ENCODE measurements around the gene UGT1A4. TPM values are rescaled to one million over a fixed set of nuclear protein-coding genes. Genes with fewer than 3 reads are reported as not detected.
"Not testable (repeated sequence)": the region's sequence is repeated elsewhere in the genome, so short reads cannot be mapped to it uniquely, and the experiment has no call there.

Gene UGT1A4
- total and polyA plus RNA-seq, 2 donors (not counting 1 experiment from before 2014, with no cell fraction given), result not detected

- Histone ChIP-seq H3K9ac (ENCODE audit: insufficient read depth, low read length) (no peak overlapping the region), H3K4me2 (ENCODE audit: extremely low read depth, insufficient read depth, low read length) (no peak overlapping the region), H2AFZ (ENCODE audit: low read length) (no peak overlapping the region), H3K4me1 (ENCODE audit: control insufficient read depth, extremely low read depth, insufficient read depth, low read length) (no peaks in the 10 kb centered on the region), H4K20me1 (ENCODE audit: control insufficient read depth, extremely low read depth, insufficient read depth, low read length) (no peaks in the 10 kb centered on the region), H3K79me2 (ENCODE audit: control insufficient read depth, insufficient read depth, low read length) (no peaks in the 10 kb centered on the region), H3K27ac (ENCODE audit: insufficient read depth, low read length) (no peak overlapping the region), H3K36me3 (ENCODE audit: control insufficient read depth, insufficient read depth, low read length) (no peaks in the 10 kb centered on the region), H3K27me3 (ENCODE audit: control insufficient read depth, insufficient read depth, low read length) (no peaks in the 10 kb centered on the region), H3K4me3 (replicated peaks in 1 of 4; ENCODE audit: control extremely low read depth in 1 of 4, insufficient read depth in 1 of 4, low read depth in 3 of 4, low read length in 4 of 4) (no peak overlapping the region), H3K9me3 (ENCODE audit: control insufficient read depth, insufficient read depth, low read depth, low read length) (no peaks in the 10 kb centered on the region)
- TF ChIP-seq EZH2 (IDR thresholded peaks at IDR 0.05; ENCODE audit: low read length, missing control alignments) (no peak), CTCF (conservative IDR thresholded peaks at IDR 0.05 in 1 of 2, IDR thresholded peaks at IDR 0.05 in 1 of 2; ENCODE audit: low read depth in 1 of 2, low read length in 2 of 2) (no peak)
- no peak for DNase-seq (ENCODE audit: low read depth in 2 of 2)
These were observed 22.3 kb downstream of the UGT1A4 start for GRCh38 chr2:233740870-233741269.

- H3K4me3 ChIP-seq (replicated peaks in 1 of 4; ENCODE audit: control extremely low read depth in 1 of 4, insufficient read depth in 1 of 4, low read depth in 3 of 4, low read length in 4 of 4), result no peak overlapping the region
- H3K9me3 ChIP-seq (ENCODE audit: control insufficient read depth, insufficient read depth, low read depth, low read length), result no peaks in the 10 kb centered on the region
- no peak overlapping the region for H3K27ac ChIP-seq (ENCODE audit: insufficient read depth, low read length)
- no peaks in the 10 kb centered on the region for H3K4me1 ChIP-seq (ENCODE audit: control insufficient read depth, extremely low read depth, insufficient read depth, low read length)
- no peaks in the 10 kb centered on the region for H3K36me3 ChIP-seq (ENCODE audit: control insufficient read depth, insufficient read depth, low read length)
- no peak overlapping the region for H3K4me2 ChIP-seq (ENCODE audit: extremely low read depth, insufficient read depth, low read length)
- H3K9ac ChIP-seq (ENCODE audit: insufficient read depth, low read length), result no peak overlapping the region
- DNase-seq (ENCODE audit: low read depth in 2 of 2), result no peak
- H3K27me3 ChIP-seq (ENCODE audit: control insufficient read depth, insufficient read depth, low read length), result no peaks in the 10 kb centered on the region
- no peak overlapping the region for H2AFZ ChIP-seq (ENCODE audit: low read length)
- no peaks in the 10 kb centered on the region for H4K20me1 ChIP-seq (ENCODE audit: control insufficient read depth, extremely low read depth, insufficient read depth, low read length)
- H3K79me2 ChIP-seq (ENCODE audit: control insufficient read depth, insufficient read depth, low read length), result no peaks in the 10 kb centered on the region
- TF ChIP-seq CTCF (conservative IDR thresholded peaks at IDR 0.05 in 1 of 2, IDR thresholded peaks at IDR 0.05 in 1 of 2; ENCODE audit: low read depth in 1 of 2, low read length in 2 of 2) (no peak), EZH2 (IDR thresholded peaks at IDR 0.05; ENCODE audit: low read length, missing control alignments) (no peak)
These were observed 25.1 kb downstream of the UGT1A4 start for GRCh38 chr2:233743464-233744259.

- no peaks in the 10 kb centered on the region for H3K9me3 ChIP-seq (ENCODE audit: control insufficient read depth, insufficient read depth, low read depth, low read length)
- H3K27me3 ChIP-seq (ENCODE audit: control insufficient read depth, insufficient read depth, low read length), result no peaks in the 10 kb centered on the region
- H3K27ac ChIP-seq (ENCODE audit: insufficient read depth, low read length), result no peak overlapping the region
- TF ChIP-seq EZH2 (IDR thresholded peaks at IDR 0.05; ENCODE audit: low read length, missing control alignments), result no peak
- TF ChIP-seq CTCF (conservative IDR thresholded peaks at IDR 0.05 in 1 of 2, IDR thresholded peaks at IDR 0.05 in 1 of 2; ENCODE audit: low read depth in 1 of 2, low read length in 2 of 2), result no peak
- H3K4me3 ChIP-seq (replicated peaks in 1 of 4; ENCODE audit: control extremely low read depth in 1 of 4, insufficient read depth in 1 of 4, low read depth in 3 of 4, low read length in 4 of 4), result no peak overlapping the region
- no peaks in the 10 kb centered on the region for H3K79me2 ChIP-seq (ENCODE audit: control insufficient read depth, insufficient read depth, low read length)
- no peaks in the 10 kb centered on the region for H4K20me1 ChIP-seq (ENCODE audit: control insufficient read depth, extremely low read depth, insufficient read depth, low read length)
- no peak overlapping the region for H2AFZ ChIP-seq (ENCODE audit: low read length)
- H3K4me1 ChIP-seq (ENCODE audit: control insufficient read depth, extremely low read depth, insufficient read depth, low read length), result no peaks in the 10 kb centered on the region
- DNase-seq (ENCODE audit: low read depth in 2 of 2), result no peak
- H3K9ac ChIP-seq (ENCODE audit: insufficient read depth, low read length), result no peak overlapping the region
- no peaks in the 10 kb centered on the region for H3K36me3 ChIP-seq (ENCODE audit: control insufficient read depth, insufficient read depth, low read length)
- no peak overlapping the region for H3K4me2 ChIP-seq (ENCODE audit: extremely low read depth, insufficient read depth, low read length)
These were observed 26.7 kb downstream of the UGT1A4 start for GRCh38 chr2:233745073-233745755.

GRCh38 chr2:233745838-233746237, 27.3 kb downstream of the UGT1A4 start:
- H3K4me1 ChIP-seq (ENCODE audit: control insufficient read depth, extremely low read depth, insufficient read depth, low read length); DNase-seq (ENCODE audit: low read depth in 2 of 2); H3K9me3 ChIP-seq (ENCODE audit: control insufficient read depth, insufficient read depth, low read depth, low read length); H3K27ac ChIP-seq (ENCODE audit: insufficient read depth, low read length); H4K20me1 ChIP-seq (ENCODE audit: control insufficient read depth, extremely low read depth, insufficient read depth, low read length); H3K27me3 ChIP-seq (ENCODE audit: control insufficient read depth, insufficient read depth, low read length); H3K9ac ChIP-seq (ENCODE audit: insufficient read depth, low read length); H3K4me3 ChIP-seq (replicated peaks in 1 of 4; ENCODE audit: control extremely low read depth in 1 of 4, insufficient read depth in 1 of 4, low read depth in 3 of 4, low read length in 4 of 4); H3K79me2 ChIP-seq (ENCODE audit: control insufficient read depth, insufficient read depth, low read length); H3K4me2 ChIP-seq (ENCODE audit: extremely low read depth, insufficient read depth, low read length); H3K36me3 ChIP-seq (ENCODE audit: control insufficient read depth, insufficient read depth, low read length); H2AFZ ChIP-seq (ENCODE audit: low read length): not testable (repeated sequence)
